Esophagus squamous epithelium (tissue), 4 donors: ENCODE measurements around the gene HP1BP3.

ENCODE experiments used
- POLR2A ChIP-seq, 4 donors: fragments of 450-650 bp; IDR thresholded peaks; one replicate each; pipeline ENCODE4 v1.6.1; 2017; ENCODE audit warnings: antibody characterized with exemption in 4 of 4, mild to moderate bottlenecking in 4 of 4, moderate library complexity in 3 of 4
- TF ChIP-seq, protein P1 (sequence below), 6 experiments: fragments of 450-650 bp in 4 of 6; fragments of 200-600 bp in 2 of 6; sonication (generic) in 2 of 6; IDR thresholded peaks; one replicate each; pipeline ENCODE4 v1.5.1; 2016 to 2019; ENCODE audit warnings: antibody characterized with exemption in 6 of 6, mild to moderate bottlenecking in 4 of 6, moderate library complexity in 4 of 6

DNA sequence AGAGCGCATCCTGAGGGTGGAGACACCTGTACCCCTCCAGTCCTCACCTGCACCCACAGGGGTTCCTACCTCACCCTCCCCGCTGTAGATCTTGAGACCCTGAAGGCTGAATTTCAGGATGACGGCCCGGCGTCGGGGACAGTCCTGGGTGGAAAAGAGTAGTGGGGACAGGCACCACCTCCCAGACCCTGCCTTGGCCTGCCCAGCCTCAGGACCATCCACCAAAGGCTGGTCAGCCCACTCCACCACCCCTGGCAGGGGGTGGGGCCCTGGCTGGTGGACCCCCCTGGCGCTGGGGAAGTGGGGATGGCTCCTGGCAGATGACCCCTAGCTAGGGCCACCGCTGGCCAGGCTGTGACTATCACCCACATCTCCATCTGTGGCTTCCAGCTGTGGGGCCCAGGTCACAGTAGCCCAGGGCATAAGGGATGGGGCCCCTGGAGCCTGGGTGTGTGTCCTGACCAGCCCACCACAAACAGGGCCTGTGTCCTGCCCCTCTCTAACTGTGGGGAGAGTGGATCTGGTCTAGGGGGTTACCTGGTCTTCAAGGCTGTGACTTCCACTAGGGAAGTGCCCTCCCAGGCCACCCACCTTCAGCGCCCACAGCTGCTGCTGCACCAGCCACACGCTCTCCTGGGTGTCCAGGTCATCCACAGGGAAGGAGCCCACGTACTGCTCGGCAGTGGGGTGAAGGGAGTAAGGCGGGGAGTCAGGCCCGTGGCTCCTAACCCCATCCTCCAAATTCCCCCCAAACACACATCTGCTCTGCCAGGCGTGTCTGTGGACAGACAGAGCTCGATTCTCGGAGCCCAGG is 60.0 kb downstream of the HP1BP3 start:
- TF ChIP-seq, protein P1, sequence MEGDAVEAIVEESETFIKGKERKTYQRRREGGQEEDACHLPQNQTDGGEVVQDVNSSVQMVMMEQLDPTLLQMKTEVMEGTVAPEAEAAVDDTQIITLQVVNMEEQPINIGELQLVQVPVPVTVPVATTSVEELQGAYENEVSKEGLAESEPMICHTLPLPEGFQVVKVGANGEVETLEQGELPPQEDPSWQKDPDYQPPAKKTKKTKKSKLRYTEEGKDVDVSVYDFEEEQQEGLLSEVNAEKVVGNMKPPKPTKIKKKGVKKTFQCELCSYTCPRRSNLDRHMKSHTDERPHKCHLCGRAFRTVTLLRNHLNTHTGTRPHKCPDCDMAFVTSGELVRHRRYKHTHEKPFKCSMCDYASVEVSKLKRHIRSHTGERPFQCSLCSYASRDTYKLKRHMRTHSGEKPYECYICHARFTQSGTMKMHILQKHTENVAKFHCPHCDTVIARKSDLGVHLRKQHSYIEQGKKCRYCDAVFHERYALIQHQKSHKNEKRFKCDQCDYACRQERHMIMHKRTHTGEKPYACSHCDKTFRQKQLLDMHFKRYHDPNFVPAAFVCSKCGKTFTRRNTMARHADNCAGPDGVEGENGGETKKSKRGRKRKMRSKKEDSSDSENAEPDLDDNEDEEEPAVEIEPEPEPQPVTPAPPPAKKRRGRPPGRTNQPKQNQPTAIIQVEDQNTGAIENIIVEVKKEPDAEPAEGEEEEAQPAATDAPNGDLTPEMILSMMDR (IDR thresholded peaks at IDR 0.05) = no peak
- TF ChIP-seq POLR2A (IDR thresholded peaks at IDR 0.05) = no peak
